22Rv1 (cell line): ENCODE data around the gene CAPZB.

Experiments used
- H3K27ac ChIP-seq: fragments of 450-650 bp; 2 replicates; pipeline ENCODE4 v1.5.1; 2017
- ZFX ChIP-seq: fragments of 450-650 bp; IDR thresholded peaks from 2 replicates; pipeline ENCODE4 v1.6.1; 2017; ENCODE audit warnings: antibody characterized with exemption, borderline replicate concordance
- TF ChIP-seq, protein P1 (sequence below): fragments of 450-650 bp; IDR thresholded peaks from 2 replicates; pipeline ENCODE4 v1.5.1; 2017; ENCODE audit warnings: mild to moderate bottlenecking

Gene CAPZB

DNA sequence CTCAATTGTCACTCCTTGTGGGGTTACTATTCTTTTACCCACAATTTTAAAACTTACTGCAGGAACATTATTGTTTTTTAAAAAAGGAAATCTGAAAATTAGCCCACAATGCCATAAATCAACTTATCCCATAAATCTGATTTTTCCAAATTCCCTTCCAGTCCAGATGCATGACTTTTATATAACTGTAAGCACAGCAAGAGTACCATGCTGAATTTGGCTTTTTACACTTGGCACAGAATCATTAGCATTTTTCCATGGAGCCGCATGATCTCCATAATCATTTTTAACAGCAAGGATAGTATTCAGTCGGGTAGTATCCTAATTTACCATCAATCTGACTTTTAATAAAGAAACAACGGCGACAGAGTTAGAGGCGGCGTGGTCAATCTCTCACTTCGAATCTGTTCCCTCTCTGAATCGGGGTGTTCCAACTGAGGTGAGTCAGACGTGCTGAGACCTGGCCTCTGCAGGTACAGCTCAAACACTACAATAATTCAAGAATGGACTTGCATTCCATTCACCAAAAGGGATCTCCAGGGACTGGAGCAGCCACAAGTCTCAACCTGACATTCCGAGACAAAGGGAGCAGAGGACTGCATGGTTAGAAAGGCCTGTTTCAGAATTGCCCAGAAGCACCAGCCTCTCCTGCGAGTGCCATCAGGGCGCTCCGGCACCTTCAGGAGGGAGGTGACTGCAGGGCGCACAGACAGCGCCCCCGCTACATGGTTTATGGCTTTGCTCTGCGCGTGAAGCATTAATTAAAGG lies 124.3 kb downstream of the CAPZB start:
- TF ChIP-seq, protein P1, sequence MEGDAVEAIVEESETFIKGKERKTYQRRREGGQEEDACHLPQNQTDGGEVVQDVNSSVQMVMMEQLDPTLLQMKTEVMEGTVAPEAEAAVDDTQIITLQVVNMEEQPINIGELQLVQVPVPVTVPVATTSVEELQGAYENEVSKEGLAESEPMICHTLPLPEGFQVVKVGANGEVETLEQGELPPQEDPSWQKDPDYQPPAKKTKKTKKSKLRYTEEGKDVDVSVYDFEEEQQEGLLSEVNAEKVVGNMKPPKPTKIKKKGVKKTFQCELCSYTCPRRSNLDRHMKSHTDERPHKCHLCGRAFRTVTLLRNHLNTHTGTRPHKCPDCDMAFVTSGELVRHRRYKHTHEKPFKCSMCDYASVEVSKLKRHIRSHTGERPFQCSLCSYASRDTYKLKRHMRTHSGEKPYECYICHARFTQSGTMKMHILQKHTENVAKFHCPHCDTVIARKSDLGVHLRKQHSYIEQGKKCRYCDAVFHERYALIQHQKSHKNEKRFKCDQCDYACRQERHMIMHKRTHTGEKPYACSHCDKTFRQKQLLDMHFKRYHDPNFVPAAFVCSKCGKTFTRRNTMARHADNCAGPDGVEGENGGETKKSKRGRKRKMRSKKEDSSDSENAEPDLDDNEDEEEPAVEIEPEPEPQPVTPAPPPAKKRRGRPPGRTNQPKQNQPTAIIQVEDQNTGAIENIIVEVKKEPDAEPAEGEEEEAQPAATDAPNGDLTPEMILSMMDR: no peak
- no peak for TF ChIP-seq ZFX
- H3K27ac ChIP-seq: no peak overlapping the region

DNA sequence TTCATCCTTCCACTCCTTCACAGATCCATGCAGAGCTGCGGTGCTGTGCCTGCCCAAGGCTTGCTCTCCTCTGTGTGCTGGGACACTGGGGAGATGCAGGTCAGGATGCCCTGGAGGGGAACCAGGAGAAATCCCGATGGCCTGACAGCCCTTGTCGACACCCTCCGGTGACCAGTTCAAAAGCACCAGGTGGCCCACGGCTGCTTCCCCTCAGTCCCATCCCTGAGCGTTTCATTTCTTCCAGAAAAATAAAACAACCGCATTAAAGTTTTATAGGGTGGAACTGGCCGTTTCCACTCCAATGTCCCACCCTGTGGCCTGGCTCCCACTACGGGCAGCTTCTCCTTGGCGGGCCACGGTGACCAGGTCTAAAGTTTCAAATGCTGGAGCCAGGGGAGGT lies 124.9 kb downstream of the CAPZB start:
- no peak overlapping the region for H3K27ac ChIP-seq
- TF ChIP-seq ZFX: no peak
- TF ChIP-seq, protein P1: no peak

DNA sequence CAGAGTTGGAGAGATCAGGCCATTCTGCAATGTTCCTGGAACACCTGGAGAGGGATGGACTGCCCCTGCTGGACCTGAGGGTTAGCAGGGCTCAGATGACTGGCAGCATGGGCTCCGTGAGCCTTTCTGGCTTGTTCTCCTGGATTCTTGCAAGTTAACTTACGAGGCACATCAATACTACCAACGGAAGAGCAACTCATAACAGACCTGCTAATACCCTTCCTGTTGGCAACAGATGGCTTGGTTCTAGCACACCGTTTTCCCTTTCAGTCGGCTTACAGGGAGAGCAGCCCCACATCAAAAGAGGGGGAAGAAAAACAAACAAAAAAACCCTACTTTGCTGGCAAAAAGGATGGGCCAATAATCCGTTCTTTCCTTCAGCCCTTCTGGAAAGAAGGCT lies 125.3 kb downstream of the CAPZB start:
- TF ChIP-seq, protein P1: no peak
- TF ChIP-seq ZFX: no peak
- no peak overlapping the region for H3K27ac ChIP-seq

DNA sequence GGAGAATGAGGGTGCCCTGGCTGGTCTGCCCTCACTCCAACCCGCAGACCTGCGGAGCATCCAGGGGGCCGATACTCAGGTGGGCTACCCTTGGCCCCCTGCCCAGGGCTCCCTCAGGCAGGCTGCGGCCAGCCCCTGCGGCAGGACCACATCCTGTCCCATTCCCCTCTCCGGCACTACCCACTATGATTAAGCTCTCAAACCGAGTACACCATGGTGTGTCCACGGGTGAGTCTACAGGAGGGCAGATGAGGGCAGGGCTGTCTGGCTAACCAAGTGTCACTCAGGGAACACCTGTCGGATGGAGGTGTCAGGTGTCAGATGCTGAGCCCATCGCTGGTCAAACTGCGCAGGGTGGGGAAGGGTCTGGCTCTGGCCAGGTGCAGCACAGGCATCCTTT lies 126.0 kb downstream of the CAPZB start:
- TF ChIP-seq, protein P1: no peak
- TF ChIP-seq ZFX: no peak
- H3K27ac ChIP-seq: no peak overlapping the region

DNA sequence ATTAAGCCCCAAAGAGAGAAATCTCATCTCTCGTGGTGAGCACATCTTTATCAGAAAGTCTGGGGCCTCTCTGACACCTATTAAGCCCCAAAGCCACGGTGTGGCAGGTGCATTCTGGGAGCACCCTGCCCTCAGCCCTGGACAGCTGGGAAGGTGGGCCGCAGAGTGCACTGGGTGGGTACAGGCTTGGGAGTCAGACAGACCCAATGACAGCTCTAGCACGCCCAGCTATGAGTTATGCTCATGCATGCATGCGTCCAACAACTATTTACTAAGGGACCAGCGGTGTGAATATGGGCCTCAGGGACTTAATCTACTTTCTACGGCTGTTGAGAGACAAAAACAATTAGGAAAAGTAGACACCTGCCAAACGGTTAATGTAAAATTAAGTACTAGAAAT lies 126.6 kb downstream of the CAPZB start:
- H3K27ac ChIP-seq: no peak overlapping the region
- TF ChIP-seq, protein P1: no peak
- no peak for TF ChIP-seq ZFX

DNA sequence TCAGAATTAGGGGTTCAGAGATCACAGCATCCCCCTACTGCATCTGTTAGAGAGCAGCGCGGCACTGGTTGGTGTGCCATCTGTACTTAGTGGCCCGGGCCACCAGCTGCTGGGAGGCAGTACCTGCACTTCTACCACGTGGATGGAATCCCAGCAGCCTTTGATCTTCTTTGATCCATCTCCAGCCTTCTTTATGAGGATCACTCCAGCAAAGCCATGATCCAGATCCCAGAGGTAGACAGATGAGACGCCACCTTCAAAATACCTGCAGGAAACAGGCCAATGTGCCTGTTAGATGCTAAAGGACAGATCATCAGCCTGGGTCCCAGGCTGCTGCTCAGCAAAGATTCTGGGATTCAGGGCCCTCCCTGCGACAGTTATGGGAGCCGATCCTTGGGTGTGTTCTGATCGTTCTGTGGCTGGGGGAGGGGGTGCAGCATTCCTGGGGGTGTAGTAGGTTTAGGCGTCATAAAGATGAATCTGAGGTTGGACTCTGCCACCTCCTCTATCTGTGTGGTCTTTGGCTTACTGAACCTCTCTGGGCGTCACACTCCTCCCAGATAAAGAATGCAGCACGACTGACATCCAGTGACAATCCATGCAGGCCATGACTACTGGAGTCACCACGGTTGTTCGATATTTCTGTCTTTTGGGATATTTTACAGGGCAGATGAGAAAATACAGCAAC lies 127.9 kb downstream of the CAPZB start:
- TF ChIP-seq, protein P1: no peak
- no peak for TF ChIP-seq ZFX
- no peak overlapping the region for H3K27ac ChIP-seq

DNA sequence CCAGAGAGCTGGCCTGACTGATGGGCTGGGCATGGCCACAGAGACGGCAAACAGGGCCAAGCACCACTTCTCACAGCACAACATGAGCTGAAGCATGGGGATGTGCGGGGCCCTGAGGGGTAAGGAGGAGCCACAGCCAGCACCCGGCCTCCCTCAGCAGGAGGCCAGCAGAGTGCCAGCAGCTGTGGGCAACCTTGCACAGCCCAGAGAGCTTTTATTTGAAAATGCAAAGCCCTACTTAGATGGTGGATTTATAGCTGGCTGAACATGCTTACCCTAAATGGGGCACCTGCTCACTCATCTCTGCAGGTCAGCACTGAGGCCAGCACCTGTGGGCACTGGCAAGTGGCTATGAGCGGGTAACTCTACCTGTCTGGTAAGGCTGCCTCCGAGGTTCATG lies 129.1 kb downstream of the CAPZB start:
- H3K27ac ChIP-seq: no peak overlapping the region
- TF ChIP-seq ZFX: no peak
- TF ChIP-seq, protein P1: no peak
